ENCODE measurements around the gene INSIG2. TPM values are rescaled to one million over a fixed set of nuclear protein-coding genes. Genes with fewer than 3 reads are reported as not detected.
"Not testable (repeated sequence)": the region's sequence is repeated elsewhere in the genome, so short reads cannot be mapped to it uniquely, and the experiment has no call there.

The INSIG2 gene
- total and polyA plus RNA-seq, 3 experiments from 2014 or later = 13.4 to 22.1 (median 16.9) TPM

GRCh38 chr2:118085173-118086023 lies 2.9 kb upstream of the INSIG2 start:
- H3K4me1 ChIP-seq (ENCODE audit: insufficient read depth, low read length) = peaks cover 16% of the 10 kb centered on the region
- H3K27me3 ChIP-seq (ENCODE audit: insufficient read depth, low read length, poor library complexity, severe bottlenecking) = no peaks in the 10 kb centered on the region
- Mint-ChIP-seq H3K27me3 (peaks cover 8 to 9% of the 10 kb centered on the region in 2 donors), H3K9me3 (no peaks in the 10 kb centered on the region), H3K4me1 (peaks cover 12 to 15% (median 15%) of the 10 kb centered on the region in 3 donors), H3K4me3 (no peak overlapping the region), H3K36me3 (peaks cover 0 to 9% (median 1%) of the 10 kb centered on the region in 3 donors), H3K27ac (no peak overlapping the region)
- POLR2A ChIA-PET = no interaction called here
- H3K36me3 ChIP-seq (ENCODE audit: insufficient read depth, low read length) = no peaks in the 10 kb centered on the region
- no peak overlapping the region for H3K27ac ChIP-seq (ENCODE audit: low read depth, low read length)
- no peak for DNase-seq
- no peak overlapping the region for H3K4me3 ChIP-seq (ENCODE audit: low read length)
- CTCF ChIA-PET = interaction anchor here (1.0 kb wide), 1 partner anchor 82 kb away, joined by 3 read pairs; no protein-coding TSS in a partner anchor
- H3K9me3 ChIP-seq (ENCODE audit: low read length) = no peaks in the 10 kb centered on the region

GRCh38 chr2:118086024-118086633 lies 2.1 kb upstream of the INSIG2 start:
- Histone ChIP-seq H3K27ac (ENCODE audit: low read depth, low read length) (no peak overlapping the region), H3K36me3 (ENCODE audit: insufficient read depth, low read length) (no peaks in the 10 kb centered on the region), H3K4me1 (ENCODE audit: insufficient read depth, low read length) (peaks cover 16% of the 10 kb centered on the region), H3K9me3 (ENCODE audit: low read length) (no peaks in the 10 kb centered on the region), H3K27me3 (ENCODE audit: insufficient read depth, low read length, poor library complexity, severe bottlenecking) (no peaks in the 10 kb centered on the region), H3K4me3 (ENCODE audit: low read length) (no peak overlapping the region)
- CTCF ChIA-PET = interaction anchor here (1.0 kb wide), 1 partner anchor 83 kb away, joined by 3 read pairs; no protein-coding TSS in a partner anchor
- H3K36me3 Mint-ChIP-seq = peaks cover 0 to 9% (median 0%) of the 10 kb centered on the region in 3 donors
- H3K4me1 Mint-ChIP-seq = peaks cover 15 to 19% (median 18%) of the 10 kb centered on the region in 3 donors
- no peak overlapping the region for H3K4me3 Mint-ChIP-seq
- peaks cover 4 to 8% of the 10 kb centered on the region in 2 donors for H3K27me3 Mint-ChIP-seq
- no peaks in the 10 kb centered on the region for H3K9me3 Mint-ChIP-seq
- no peak overlapping the region for H3K27ac Mint-ChIP-seq
- POLR2A ChIA-PET = no interaction called here
- no peak for DNase-seq

- Histone ChIP-seq H3K4me1 (ENCODE audit: insufficient read depth, low read length) (peaks cover 20% of the 10 kb centered on the region), H3K27me3 (ENCODE audit: insufficient read depth, low read length, poor library complexity, severe bottlenecking) (no peaks in the 10 kb centered on the region), H3K27ac (ENCODE audit: low read depth, low read length) (peak overlapping the region; percentile 45), H3K4me3 (ENCODE audit: low read length) (peak overlapping the region; percentile 79), H3K36me3 (ENCODE audit: insufficient read depth, low read length) (no peaks in the 10 kb centered on the region), H3K9me3 (ENCODE audit: low read length) (no peaks in the 10 kb centered on the region)
- peaks cover 31 to 36% (median 34%) of the 10 kb centered on the region in 3 donors for H3K4me1 Mint-ChIP-seq
- H3K36me3 Mint-ChIP-seq = peaks cover 0 to 9% (median 0%) of the 10 kb centered on the region in 3 donors
- H3K9me3 Mint-ChIP-seq = no peaks in the 10 kb centered on the region
- peak overlapping the region; percentile 91 to 97 (median 93) for H3K4me3 Mint-ChIP-seq
- H3K27me3 Mint-ChIP-seq = peaks cover 3% of the 10 kb centered on the region in 2 donors
- CTCF ChIA-PET = interaction anchor here (1.2 to 1.8 kb wide), 2 partner anchors 16 to 97 kb away, joined by 3 to 6 read pairs; no protein-coding TSS in a partner anchor
- peak overlapping the region in 4 of 8 donors; percentile 92 to 95 (median 94) for H3K27ac Mint-ChIP-seq
- DNase-seq = peak in 2 of 5 donors; percentile 8 to 33
- POLR2A ChIA-PET = interaction anchor here (1.5 kb wide), 1 partner anchor 275 kb away, joined by 4 read pairs; the partner anchor contains the start of gene DDX18
These were observed 999 bp downstream of the INSIG2 start for GRCh38 chr2:118089139-118089800.

- Histone ChIP-seq H3K27ac (ENCODE audit: low read depth, low read length) (no peak overlapping the region), H3K27me3 (ENCODE audit: insufficient read depth, low read length, poor library complexity, severe bottlenecking) (no peaks in the 10 kb centered on the region), H3K4me3 (ENCODE audit: low read length) (no peak overlapping the region), H3K9me3 (ENCODE audit: low read length) (no peaks in the 10 kb centered on the region), H3K36me3 (ENCODE audit: insufficient read depth, low read length) (no peaks in the 10 kb centered on the region), H3K4me1 (ENCODE audit: insufficient read depth, low read length) (peaks cover 28% of the 10 kb centered on the region)
- Mint-ChIP-seq H3K27ac (no peak overlapping the region), H3K4me1 (peaks cover 43 to 47% (median 46%) of the 10 kb centered on the region in 3 donors), H3K9me3 (no peaks in the 10 kb centered on the region), H3K4me3 (peak overlapping the region in 4 of 7 donors; percentile 27 to 50 (median 42)), H3K27me3 (no peaks in the 10 kb centered on the region), H3K36me3 (peaks cover 0 to 9% (median 0%) of the 10 kb centered on the region in 3 donors)
- DNase-seq = no peak
- ChIA-PET CTCF (interaction anchor here (1.2 kb wide), 1 partner anchor 15 kb away, joined by 3 read pairs; no protein-coding TSS in a partner anchor), POLR2A (no interaction called here)
These were observed 2.3 kb downstream of the INSIG2 start for GRCh38 chr2:118090387-118091139.

GRCh38 chr2:118091140-118091478 lies 2.8 kb downstream of the INSIG2 start:
- H3K4me1 Mint-ChIP-seq = peaks cover 45 to 50% (median 49%) of the 10 kb centered on the region in 3 donors
- Histone ChIP-seq H3K27me3 (ENCODE audit: insufficient read depth, low read length, poor library complexity, severe bottlenecking) (no peaks in the 10 kb centered on the region), H3K4me3 (ENCODE audit: low read length) (no peak overlapping the region), H3K4me1 (ENCODE audit: insufficient read depth, low read length) (peaks cover 28% of the 10 kb centered on the region), H3K36me3 (ENCODE audit: insufficient read depth, low read length) (no peaks in the 10 kb centered on the region), H3K27ac (ENCODE audit: low read depth, low read length) (no peak overlapping the region), H3K9me3 (ENCODE audit: low read length) (no peaks in the 10 kb centered on the region)
- DNase-seq = no peak
- H3K36me3 Mint-ChIP-seq = peaks cover 0 to 9% (median 0%) of the 10 kb centered on the region in 3 donors
- no peaks in the 10 kb centered on the region for H3K27me3 Mint-ChIP-seq
- ChIA-PET POLR2A (no interaction called here), CTCF (no interaction called here)
- H3K27ac Mint-ChIP-seq = no peak overlapping the region
- no peak overlapping the region for H3K4me3 Mint-ChIP-seq
- H3K9me3 Mint-ChIP-seq = no peaks in the 10 kb centered on the region

GRCh38 chr2:118091631-118092030 lies 3.4 kb downstream of the INSIG2 start:
- H3K36me3 ChIP-seq (ENCODE audit: insufficient read depth, low read length) = no peaks in the 10 kb centered on the region
- POLR2A ChIA-PET = no interaction called here
- peak overlapping the region in 1 of 8 donors; percentile 6 for H3K27ac Mint-ChIP-seq
- H3K4me3 ChIP-seq (ENCODE audit: low read length) = no peak overlapping the region
- H3K4me1 Mint-ChIP-seq = peaks cover 45 to 51% (median 49%) of the 10 kb centered on the region in 3 donors
- no peaks in the 10 kb centered on the region for H3K27me3 Mint-ChIP-seq
- CTCF ChIA-PET = no interaction called here
- peaks cover 28% of the 10 kb centered on the region for H3K4me1 ChIP-seq (ENCODE audit: insufficient read depth, low read length)
- no peak for DNase-seq
- H3K27me3 ChIP-seq (ENCODE audit: insufficient read depth, low read length, poor library complexity, severe bottlenecking) = no peaks in the 10 kb centered on the region
- H3K9me3 ChIP-seq (ENCODE audit: low read length) = no peaks in the 10 kb centered on the region
- no peak overlapping the region for H3K27ac ChIP-seq (ENCODE audit: low read depth, low read length)
- no peak overlapping the region for H3K4me3 Mint-ChIP-seq
- H3K36me3 Mint-ChIP-seq = peaks cover 0 to 12% (median 0%) of the 10 kb centered on the region in 3 donors
- H3K9me3 Mint-ChIP-seq = no peaks in the 10 kb centered on the region

- H3K27me3 Mint-ChIP-seq; H3K36me3 ChIP-seq (ENCODE audit: insufficient read depth, low read length); H3K27me3 ChIP-seq (ENCODE audit: insufficient read depth, low read length, poor library complexity, severe bottlenecking); H3K9me3 ChIP-seq (ENCODE audit: low read length); POLR2A ChIA-PET; H3K27ac ChIP-seq (ENCODE audit: low read depth, low read length); H3K4me3 ChIP-seq (ENCODE audit: low read length); DNase-seq; H3K9me3 Mint-ChIP-seq: not testable (repeated sequence)
- peak overlapping the region in 3 of 8 donors; percentile 9 to 19 (median 14) for H3K27ac Mint-ChIP-seq
- CTCF ChIA-PET = interaction anchor here (1.0 kb wide), 1 partner anchor 12 kb away, joined by 3 read pairs; no protein-coding TSS in a partner anchor
- H3K4me1 Mint-ChIP-seq = peaks cover 41 to 61% (median 52%) of the 10 kb centered on the region in 3 donors
- H3K4me1 ChIP-seq (ENCODE audit: insufficient read depth, low read length) = peaks cover 25% of the 10 kb centered on the region
- peak overlapping the region in 4 of 7 donors; percentile 11 to 39 (median 22) for H3K4me3 Mint-ChIP-seq
- peaks cover 0 to 24% (median 3%) of the 10 kb centered on the region in 3 donors for H3K36me3 Mint-ChIP-seq
These were observed 5.8 kb downstream of the INSIG2 start for GRCh38 chr2:118094102-118094501.
